Fibroblast of gingiva (primary cell): Measurements from ENCODE around the gene CSRP3.
"Not testable (repeated sequence)": the region's sequence is repeated elsewhere in the genome, so short reads cannot be mapped to it uniquely, and the experiment has no call there.

Experiments
- DNase-seq: peaks from one replicate; pipeline ENCODE4 v3.0.0-alpha.2; 2011; ENCODE audit warnings: low read depth

Gene CSRP3

GRCh38 chr11:19185516-19186052 is 16.2 kb downstream of the CSRP3 start:
- no peak for DNase-seq

- no peak for DNase-seq
Measured at GRCh38 chr11:19185036-19185435, 16.7 kb downstream of the CSRP3 start.

GRCh38 chr11:19183646-19184045 is 18.1 kb downstream of the CSRP3 start:
- DNase-seq: no peak

- DNase-seq: no peak
Measured at GRCh38 chr11:19181531-19182261, 20.1 kb downstream of the CSRP3 start.

- DNase-seq: no peak
Measured at GRCh38 chr11:19176629-19177186, 25.1 kb downstream of the CSRP3 start.

- DNase-seq: no peak
Measured at GRCh38 chr11:19173964-19174638, 27.7 kb downstream of the CSRP3 start.

- no peak for DNase-seq
Measured at GRCh38 chr11:19173004-19173689, 28.6 kb downstream of the CSRP3 start.

- no peak for DNase-seq
Measured at GRCh38 chr11:19168090-19168489, 33.7 kb downstream of the CSRP3 start.

GRCh38 chr11:19164881-19165280 is 36.9 kb downstream of the CSRP3 start:
- DNase-seq: no peak

GRCh38 chr11:19164230-19164855 is 37.4 kb downstream of the CSRP3 start:
- DNase-seq: no peak

GRCh38 chr11:19163617-19164016 is 38.2 kb downstream of the CSRP3 start:
- no peak for DNase-seq

GRCh38 chr11:19162951-19163505 is 38.8 kb downstream of the CSRP3 start:
- DNase-seq: no peak

- DNase-seq: no peak
Measured at GRCh38 chr11:19161651-19162050, 40.1 kb downstream of the CSRP3 start.

- no peak for DNase-seq
Measured at GRCh38 chr11:19160847-19161246, 40.9 kb downstream of the CSRP3 start.

GRCh38 chr11:19156892-19157291 is 44.9 kb downstream of the CSRP3 start:
- no peak for DNase-seq

- no peak for DNase-seq
Measured at GRCh38 chr11:19145319-19145718, 56.5 kb downstream of the CSRP3 start.

- DNase-seq: not testable (repeated sequence)
Measured at GRCh38 chr11:19136884-19137283, 64.9 kb downstream of the CSRP3 start.

GRCh38 chr11:19134004-19134403 is 67.8 kb downstream of the CSRP3 start:
- DNase-seq: no peak
